Endothelial cell of umbilical vein (primary cell): ENCODE results near the gene FAM117B. TPM values are rescaled to one million over a fixed set of nuclear protein-coding genes. Genes with fewer than 3 reads are reported as not detected.

ENCODE experiments used
- BruUV-seq: library from RNA; stranded (reverse); fragments of 400-500 nt; replicated peaks from 2 replicates; lab custom pipeline; 2021; lab: Mats Ljungman, UMichigan
- CTCF ChIA-PET: fragments of 300-600, 350-600 bp; sonication (Branson Sonifier 250); formaldehyde crosslinking; loops from one replicate; lab custom pipeline; 2021; ENCODE audit warnings: antibody characterized with exemption, inconsistent platforms; lab: Charles Lee
- POLR2A ChIA-PET: fragments of 300-600, 350-600 bp; sonication (Branson Sonifier 250); formaldehyde crosslinking; loops from one replicate; lab custom pipeline; 2021; ENCODE audit warnings: antibody characterized with exemption, inconsistent platforms; lab: Charles Lee
- DNase-seq: peaks from one replicate; pipeline ENCODE4 v3.0.0-alpha.2; 2011; ENCODE audit warnings: low read depth, low spot score
- FAIRE-seq: peaks from 2 replicates; lab custom pipeline; 2011; peaks lifted over from hg19 to GRCh38; lab: Jason Lieb, UNC
- H2AFZ ChIP-seq: 2 replicates; pipeline ENCODE4 v1.6.0; 2012; ENCODE audit warnings: low read depth, low read length, control low read depth, inconsistent platforms
- H3K27ac ChIP-seq: 2 replicates; pipeline ENCODE4 v1.5.1; 2011; ENCODE audit warnings: low read depth, mild to moderate bottlenecking, control low read depth, low read length, moderate library complexity; ENCODE audit not compliant: insufficient read depth
- H3K27me3 ChIP-seq, 2 experiments: 2 replicates each; pipeline versions ENCODE4 v1.6.0 to v1.6.1; 2011; ENCODE audit warnings: low read length in 2 of 2, mixed read lengths in 1 of 2; ENCODE audit not compliant: control insufficient read depth in 2 of 2, insufficient read depth in 2 of 2
- H3K36me3 ChIP-seq, 2 experiments: 2 replicates in 1 of 2; 3 replicates in 1 of 2; pipeline ENCODE4 v1.5.1; 2011; ENCODE audit warnings: low read length in 2 of 2, mild to moderate bottlenecking in 1 of 2, moderate library complexity in 1 of 2; ENCODE audit not compliant: control insufficient read depth in 2 of 2, insufficient read depth in 2 of 2; ENCODE audit errors: extremely low read depth in 1 of 2
- H3K4me1 ChIP-seq: 3 replicates; pipeline ENCODE4 v1.5.1; 2011; ENCODE audit warnings: mild to moderate bottlenecking, low read length; ENCODE audit not compliant: control insufficient read depth, insufficient read depth; ENCODE audit errors: extremely low read depth
- H3K4me2 ChIP-seq: 2 replicates; pipeline ENCODE4 v1.6.1; 2011; ENCODE audit warnings: low read length, control low read depth, mixed read lengths; ENCODE audit not compliant: insufficient read depth
- H3K4me3 ChIP-seq, 3 experiments: fragments of 200-600 bp in 1 of 3; sonication (generic), shearing (Covaris generic) in 1 of 3; replicated peaks in 1 of 3; 2 replicates each; pipeline ENCODE4 v1.5.1; 2011 to 2016; ENCODE audit warnings: control low read depth in 3 of 3, low read length in 3 of 3, mild to moderate bottlenecking in 2 of 3, inconsistent platforms in 1 of 3, low read depth in 1 of 3, moderate library complexity in 1 of 3; ENCODE audit not compliant: insufficient read depth in 1 of 3
- H3K79me2 ChIP-seq: 2 replicates; pipeline ENCODE4 v1.6.0; 2012; ENCODE audit warnings: low read length, inconsistent platforms; ENCODE audit not compliant: control insufficient read depth, insufficient read depth
- H3K9ac ChIP-seq: replicated peaks from 2 replicates; pipeline ENCODE3; 2011; ENCODE audit warnings: low read length, control low read depth; ENCODE audit not compliant: insufficient read depth; ENCODE audit errors: extremely low read depth
- H3K9me1 ChIP-seq: replicated peaks from 3 replicates; pipeline ENCODE4 v1.6.0; 2011; ENCODE audit warnings: mild to moderate bottlenecking, low read length; ENCODE audit not compliant: control insufficient read depth, insufficient read depth; ENCODE audit errors: extremely low read depth
- H3K9me3 ChIP-seq: replicated peaks from 2 replicates; pipeline ENCODE4 v1.5.1; 2012; ENCODE audit warnings: low read length, inconsistent platforms; ENCODE audit not compliant: control insufficient read depth, insufficient read depth
- H4K20me1 ChIP-seq: replicated peaks from 2 replicates; pipeline ENCODE3; 2011; ENCODE audit warnings: mild to moderate bottlenecking, low read length; ENCODE audit not compliant: control insufficient read depth, insufficient read depth; ENCODE audit errors: extremely low read depth
- EZH2 ChIP-seq: IDR thresholded peaks from 2 replicates; pipeline ENCODE4 v1.6.1; 2012; ENCODE audit warnings: borderline replicate concordance, low read depth, mild to moderate bottlenecking, moderate library complexity, low read length, inconsistent platforms; ENCODE audit not compliant: severe bottlenecking
- FOS ChIP-seq: IDR thresholded peaks from 2 replicates; pipeline ENCODE4 v1.6.1; 2011; ENCODE audit warnings: mild to moderate bottlenecking, low read length, moderate library complexity, borderline replicate concordance; ENCODE audit not compliant: insufficient read depth
- GATA2 ChIP-seq: IDR thresholded peaks from 2 replicates; pipeline ENCODE4 v1.7.0; 2011; ENCODE audit warnings: low read depth, mild to moderate bottlenecking, moderate library complexity, mixed read lengths, low read length; ENCODE audit not compliant: insufficient read length, insufficient read depth
- MYC ChIP-seq: IDR thresholded peaks from one replicate; pipeline ENCODE4 v1.6.1; 2011; ENCODE audit warnings: mild to moderate bottlenecking, low read depth, low read length
- POLR2A ChIP-seq: IDR thresholded peaks from 2 replicates; pipeline ENCODE4 v1.6.1; 2012; ENCODE audit warnings: low read depth, mild to moderate bottlenecking, control low read depth, low read length
- POLR2AphosphoS5 ChIP-seq: IDR thresholded peaks from 2 replicates; pipeline ENCODE4 v1.6.1; 2012; ENCODE audit warnings: low read depth, mild to moderate bottlenecking, control low read depth, low read length, moderate library complexity; ENCODE audit not compliant: insufficient read depth
- dilution Hi-C: fragments of 300-500 bp; cut with MboI; formaldehyde crosslinking; loops from one replicate; pipeline ENCODE4 v1.15.0; 2019; ENCODE audit warnings: low sequenced_read_pairs; ENCODE audit not compliant: extremely low pct_ligation_motif_present
- intact Hi-C: fragments of 100-400 bp; cut with micrococcal nuclease; formaldehyde crosslinking; loops from one replicate; pipeline ENCODE4 v1.10.0; 2022
- polyA plus RNA-seq, 4 experiments: library from polyadenylated mRNA; depleted of rRNA in 3 of 4; stranded (reverse) in 3 of 4; unstranded in 1 of 4; fragments of >200 nt; gene quantifications; 2 replicates each; pipeline versions ENCODE4 v1.2.1 to v1.2.3, GENCODE V29; 2011 to 2012; ENCODE audit warnings: missing spikeins in 1 of 4
- total RNA-seq: library from RNA; stranded (reverse); gene quantifications from 2 replicates; pipeline ENCODE4 v1.2.3, GENCODE V29; 2021
- TF ChIP-seq, protein P1 (sequence below): IDR thresholded peaks from 2 replicates; pipeline ENCODE4 v1.6.1; 2011; ENCODE audit not compliant: insufficient read depth, insufficient read length
- TF ChIP-seq, protein P2 (sequence below), 2 donors: IDR thresholded peaks; 1 replicate in 1 of 2; 2 replicates in 1 of 2; pipeline ENCODE4 v1.5.1; 2011; ENCODE audit warnings: low read length in 2 of 2, mild to moderate bottlenecking in 2 of 2, moderate library complexity in 2 of 2, control low read depth in 1 of 2, inconsistent platforms in 1 of 2, low read depth in 1 of 2; ENCODE audit not compliant: insufficient read depth in 1 of 2; ENCODE audit errors: extremely low read depth in 1 of 2

FAM117B gene
- total and polyA plus RNA-seq, 2 donors (not counting 3 experiments of a cell fraction or from before 2014, with no cell fraction given), result 1.3 to 7.0 TPM

- DNase-seq (no peak), FAIRE-seq (no peak)
- TF ChIP-seq MYC (no peak), EZH2 (no peak), FOS (no peak), POLR2AphosphoS5 (no peak), GATA2 (no peak), POLR2A (no peak)
- TF ChIP-seq, protein P1, sequence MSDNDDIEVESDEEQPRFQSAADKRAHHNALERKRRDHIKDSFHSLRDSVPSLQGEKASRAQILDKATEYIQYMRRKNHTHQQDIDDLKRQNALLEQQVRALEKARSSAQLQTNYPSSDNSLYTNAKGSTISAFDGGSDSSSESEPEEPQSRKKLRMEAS, result no peak
- TF ChIP-seq, protein P2, sequence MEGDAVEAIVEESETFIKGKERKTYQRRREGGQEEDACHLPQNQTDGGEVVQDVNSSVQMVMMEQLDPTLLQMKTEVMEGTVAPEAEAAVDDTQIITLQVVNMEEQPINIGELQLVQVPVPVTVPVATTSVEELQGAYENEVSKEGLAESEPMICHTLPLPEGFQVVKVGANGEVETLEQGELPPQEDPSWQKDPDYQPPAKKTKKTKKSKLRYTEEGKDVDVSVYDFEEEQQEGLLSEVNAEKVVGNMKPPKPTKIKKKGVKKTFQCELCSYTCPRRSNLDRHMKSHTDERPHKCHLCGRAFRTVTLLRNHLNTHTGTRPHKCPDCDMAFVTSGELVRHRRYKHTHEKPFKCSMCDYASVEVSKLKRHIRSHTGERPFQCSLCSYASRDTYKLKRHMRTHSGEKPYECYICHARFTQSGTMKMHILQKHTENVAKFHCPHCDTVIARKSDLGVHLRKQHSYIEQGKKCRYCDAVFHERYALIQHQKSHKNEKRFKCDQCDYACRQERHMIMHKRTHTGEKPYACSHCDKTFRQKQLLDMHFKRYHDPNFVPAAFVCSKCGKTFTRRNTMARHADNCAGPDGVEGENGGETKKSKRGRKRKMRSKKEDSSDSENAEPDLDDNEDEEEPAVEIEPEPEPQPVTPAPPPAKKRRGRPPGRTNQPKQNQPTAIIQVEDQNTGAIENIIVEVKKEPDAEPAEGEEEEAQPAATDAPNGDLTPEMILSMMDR (IDR thresholded peaks at IDR 0.05; ENCODE audit: extremely low read depth in 1 of 2, insufficient read depth in 1 of 2, low read depth in 1 of 2, low read length in 2 of 2), result no peak
- no peaks in the 10 kb centered on the region for H3K9me3 ChIP-seq
- intact Hi-C loops (no loop called here), dilution Hi-C loops (no loop called here)
- no TSS peak for BruUV-seq
- H3K79me2 ChIP-seq, result no peaks in the 10 kb centered on the region
- no peak overlapping the region for H3K9ac ChIP-seq
- H3K4me1 ChIP-seq, result peaks cover 2% of the 10 kb centered on the region
- no peak overlapping the region for H3K27ac ChIP-seq
- H4K20me1 ChIP-seq, result no peaks in the 10 kb centered on the region
- H2AFZ ChIP-seq, result no peak overlapping the region
- H3K4me2 ChIP-seq, result no peak overlapping the region
- no peak overlapping the region for H3K4me3 ChIP-seq
- H3K27me3 ChIP-seq, result no peaks in the 10 kb centered on the region
- CTCF ChIA-PET, result no interaction called here
- POLR2A ChIA-PET, result no interaction called here
- H3K36me3 ChIP-seq, result no peaks in the 10 kb centered on the region
- no peaks in the 10 kb centered on the region for H3K9me1 ChIP-seq
These were observed 120.2 kb downstream of the FAM117B start for GRCh38 chr2:202754936-202755335.
